Activated CD8-positive, alpha-beta memory T cell treated with anti-CD3 and anti-CD28 coated beads, Interleukin-2, amount 50 U/mL, for 1 hour (primary cell): Measurements from ENCODE around the gene TIMELESS.
A peak's percentile ranks its signal among the peaks of the same experiment; 100 is the strongest.
"Not testable (repeated sequence)": the region's sequence is repeated elsewhere in the genome, so short reads cannot be mapped to it uniquely, and the experiment has no call there.

Source experiments
- DNase-seq: peaks from one replicate; pipeline ENCODE4 v3.0.0-alpha.2; 2020; ENCODE audit errors: extremely low read depth

Gene TIMELESS, protein sequence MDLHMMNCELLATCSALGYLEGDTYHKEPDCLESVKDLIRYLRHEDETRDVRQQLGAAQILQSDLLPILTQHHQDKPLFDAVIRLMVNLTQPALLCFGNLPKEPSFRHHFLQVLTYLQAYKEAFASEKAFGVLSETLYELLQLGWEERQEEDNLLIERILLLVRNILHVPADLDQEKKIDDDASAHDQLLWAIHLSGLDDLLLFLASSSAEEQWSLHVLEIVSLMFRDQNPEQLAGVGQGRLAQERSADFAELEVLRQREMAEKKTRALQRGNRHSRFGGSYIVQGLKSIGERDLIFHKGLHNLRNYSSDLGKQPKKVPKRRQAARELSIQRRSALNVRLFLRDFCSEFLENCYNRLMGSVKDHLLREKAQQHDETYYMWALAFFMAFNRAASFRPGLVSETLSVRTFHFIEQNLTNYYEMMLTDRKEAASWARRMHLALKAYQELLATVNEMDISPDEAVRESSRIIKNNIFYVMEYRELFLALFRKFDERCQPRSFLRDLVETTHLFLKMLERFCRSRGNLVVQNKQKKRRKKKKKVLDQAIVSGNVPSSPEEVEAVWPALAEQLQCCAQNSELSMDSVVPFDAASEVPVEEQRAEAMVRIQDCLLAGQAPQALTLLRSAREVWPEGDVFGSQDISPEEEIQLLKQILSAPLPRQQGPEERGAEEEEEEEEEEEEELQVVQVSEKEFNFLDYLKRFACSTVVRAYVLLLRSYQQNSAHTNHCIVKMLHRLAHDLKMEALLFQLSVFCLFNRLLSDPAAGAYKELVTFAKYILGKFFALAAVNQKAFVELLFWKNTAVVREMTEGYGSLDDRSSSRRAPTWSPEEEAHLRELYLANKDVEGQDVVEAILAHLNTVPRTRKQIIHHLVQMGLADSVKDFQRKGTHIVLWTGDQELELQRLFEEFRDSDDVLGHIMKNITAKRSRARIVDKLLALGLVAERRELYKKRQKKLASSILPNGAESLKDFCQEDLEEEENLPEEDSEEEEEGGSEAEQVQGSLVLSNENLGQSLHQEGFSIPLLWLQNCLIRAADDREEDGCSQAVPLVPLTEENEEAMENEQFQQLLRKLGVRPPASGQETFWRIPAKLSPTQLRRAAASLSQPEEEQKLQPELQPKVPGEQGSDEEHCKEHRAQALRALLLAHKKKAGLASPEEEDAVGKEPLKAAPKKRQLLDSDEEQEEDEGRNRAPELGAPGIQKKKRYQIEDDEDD

GRCh38 chr12:56448860-56449621 is at the start of gene TIMELESS:
Gene TIMELESS, minus strand, starts transcription at chr12:56449426. Its CDS starts 15,256 bp downstream, at chr12:56434170.
- peak; percentile 56 for DNase-seq

- not testable (repeated sequence) for DNase-seq
Observed at GRCh38 chr12:56498126-56498902, 49.1 kb upstream of the TIMELESS start.

DNA sequence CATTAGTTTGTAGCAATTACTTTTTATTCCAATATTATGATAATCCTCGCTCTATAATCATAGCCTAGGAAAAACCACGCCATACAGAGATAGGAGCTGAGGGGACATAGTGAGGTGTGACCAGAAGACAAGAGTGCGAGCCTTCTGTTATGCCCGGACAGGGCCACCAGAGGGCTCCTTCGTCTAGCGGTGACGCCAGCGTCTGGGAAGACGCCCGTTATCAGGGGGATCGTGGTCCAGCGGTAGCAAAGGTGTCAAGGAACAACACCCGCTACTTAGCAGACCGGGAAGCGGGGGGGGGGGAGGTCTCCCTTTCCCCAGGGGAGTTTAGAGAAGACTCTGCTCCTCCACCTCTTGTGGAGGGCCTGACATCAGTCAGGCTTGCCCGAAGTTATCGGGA is 47.5 kb upstream of the TIMELESS start:
- DNase-seq: not testable (repeated sequence)

GRCh38 chr12:56494481-56494880 is 45.3 kb upstream of the TIMELESS start:
- not testable (repeated sequence) for DNase-seq

DNA sequence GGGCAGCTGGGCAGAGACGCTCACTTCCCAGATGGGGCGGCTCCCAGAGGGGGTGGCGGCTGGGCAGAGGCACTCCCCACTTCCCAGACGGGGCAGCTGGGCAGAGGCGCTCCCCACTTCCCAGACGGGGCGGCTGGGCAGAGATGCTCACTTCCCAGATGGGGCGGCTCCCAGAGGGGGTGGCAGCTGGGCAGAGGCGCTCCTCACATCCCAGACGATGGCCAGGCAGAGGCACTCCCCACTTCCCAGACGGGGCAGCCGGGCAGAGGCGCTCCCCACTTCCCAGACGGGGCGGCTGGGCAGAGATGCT is 44.8 kb upstream of the TIMELESS start:
- not testable (repeated sequence) for DNase-seq

DNA sequence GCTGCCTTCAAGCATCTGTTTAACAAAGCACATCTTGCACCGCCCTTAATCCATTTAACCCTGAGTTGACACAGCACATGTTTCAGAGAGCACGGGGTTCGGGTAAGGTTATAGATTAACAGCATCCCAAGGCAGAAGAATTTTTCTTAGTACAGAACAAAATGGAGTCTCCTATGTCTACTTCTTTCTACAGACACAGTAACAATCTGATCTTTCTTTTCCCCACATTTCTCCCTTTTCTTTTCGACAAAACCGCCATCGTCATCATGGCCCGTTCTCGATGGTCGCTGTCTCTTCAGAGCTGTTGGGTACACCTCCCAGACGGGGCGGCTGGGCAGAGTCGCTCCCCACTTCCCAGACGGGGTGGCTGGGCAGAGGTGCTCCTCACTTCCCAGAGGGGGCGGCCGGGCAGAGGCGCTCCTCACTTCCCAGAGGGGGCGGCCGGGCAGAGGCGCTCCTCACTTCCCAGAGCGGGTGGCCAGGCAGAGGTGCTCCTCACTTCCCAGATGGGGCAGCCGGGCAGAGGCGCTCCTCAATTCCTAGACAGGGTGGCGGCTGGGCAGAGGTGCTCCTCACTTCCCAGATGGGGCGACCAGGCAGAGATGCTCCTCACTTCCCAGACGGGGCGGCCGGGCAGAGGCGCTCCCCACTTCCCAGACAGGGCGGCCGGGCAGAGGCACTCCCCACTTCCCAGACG is 44.3 kb upstream of the TIMELESS start:
- not testable (repeated sequence) for DNase-seq

GRCh38 chr12:56490360-56490759 is 41.1 kb upstream of the TIMELESS start:
- DNase-seq: no peak

- peak; percentile 31 for DNase-seq
Observed at GRCh38 chr12:56488041-56488955, 39.1 kb upstream of the TIMELESS start, which contains the start of gene GLS2. Gene GLS2, minus strand, starts transcription at chr12:56488161. Its CDS starts 43 bp downstream, at chr12:56488118.

DNA sequence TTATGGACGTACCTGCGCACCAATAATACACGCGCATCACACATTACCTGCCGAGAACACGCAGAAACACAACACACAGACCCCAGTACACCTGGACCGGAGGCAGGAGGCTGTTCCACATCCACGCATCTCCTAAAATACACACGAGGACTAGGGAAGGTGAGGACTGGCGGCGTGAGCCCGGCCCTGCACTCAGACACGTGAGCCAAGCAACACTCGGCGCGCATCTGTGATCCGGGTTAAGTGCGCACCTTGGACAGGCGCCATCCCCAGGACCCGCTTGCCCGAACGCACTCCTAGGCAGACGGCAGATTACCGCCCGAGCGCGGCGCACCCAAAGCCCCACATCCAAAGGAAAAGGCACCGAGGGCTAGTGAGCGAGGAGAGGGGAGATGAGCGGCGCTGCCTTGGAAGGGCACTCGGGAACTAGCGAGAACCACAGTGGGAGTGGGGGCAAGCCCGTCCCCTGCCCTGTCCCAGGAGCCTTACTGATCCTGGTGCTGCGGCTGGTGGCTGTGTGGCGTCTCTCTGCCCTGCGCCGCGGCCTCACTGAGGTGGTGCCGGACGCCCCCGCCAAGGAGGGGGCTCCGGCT is 38.3 kb upstream of the TIMELESS start:
- DNase-seq: no peak

DNA sequence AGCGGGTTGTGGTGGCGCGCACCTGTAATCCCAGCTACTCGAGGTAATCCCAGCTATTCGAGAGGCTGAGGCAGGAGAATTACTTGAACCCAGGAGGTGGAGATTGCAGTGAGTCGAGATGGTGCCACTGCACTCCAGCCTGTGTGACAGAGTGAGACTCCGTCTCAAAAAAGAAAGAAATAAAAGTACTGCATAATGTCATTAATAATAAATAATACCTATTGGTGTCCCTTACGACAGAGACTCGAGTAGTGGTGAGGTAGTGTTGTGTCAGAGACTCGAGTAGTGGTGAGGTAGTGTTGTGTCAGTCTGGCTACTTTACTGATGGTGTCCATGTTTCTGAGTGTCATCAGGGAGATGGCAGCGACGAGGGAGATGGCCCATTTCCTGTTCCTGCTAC is 37.5 kb upstream of the TIMELESS start:
- no peak for DNase-seq

GRCh38 chr12:56484566-56484965 is 35.3 kb upstream of the TIMELESS start:
- DNase-seq: no peak

- no peak for DNase-seq
Observed at GRCh38 chr12:56479625-56480024, 30.4 kb upstream of the TIMELESS start.

DNA sequence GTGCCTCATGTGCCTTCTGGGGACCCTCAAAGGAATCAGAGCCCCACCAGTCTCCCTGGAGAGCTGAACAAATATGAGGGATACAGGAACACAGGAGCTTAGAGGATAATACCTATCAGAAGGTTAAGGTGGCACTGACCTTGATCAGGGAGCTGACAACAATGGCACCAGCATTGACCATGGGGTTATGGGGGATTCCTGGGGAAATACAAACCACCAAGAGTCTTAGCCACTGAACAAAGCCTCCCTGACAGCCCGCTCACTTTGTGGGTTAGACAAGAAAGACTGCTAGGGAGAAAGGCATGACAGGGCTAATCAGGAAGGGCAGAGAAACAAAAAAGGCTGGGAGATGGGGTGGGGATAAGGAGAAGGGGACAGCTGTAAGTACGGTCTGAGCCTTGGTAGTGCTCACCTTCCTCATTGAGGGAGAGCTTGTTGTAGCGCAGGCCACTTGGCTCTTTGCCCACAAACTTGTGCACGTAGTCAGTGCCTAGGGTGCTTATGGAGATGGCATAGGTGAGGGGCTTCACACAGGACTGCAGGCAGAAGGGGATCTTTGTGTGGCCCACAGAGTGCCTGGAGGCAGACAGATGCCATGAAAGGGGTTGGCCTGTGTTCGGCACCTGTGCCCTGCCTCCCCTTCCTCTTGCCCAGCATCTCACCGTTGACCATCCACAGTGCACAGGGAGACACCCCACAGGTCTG is 28.4 kb upstream of the TIMELESS start:
- no peak for DNase-seq

GRCh38 chr12:56476972-56477432 is 27.8 kb upstream of the TIMELESS start:
- DNase-seq: no peak

DNA sequence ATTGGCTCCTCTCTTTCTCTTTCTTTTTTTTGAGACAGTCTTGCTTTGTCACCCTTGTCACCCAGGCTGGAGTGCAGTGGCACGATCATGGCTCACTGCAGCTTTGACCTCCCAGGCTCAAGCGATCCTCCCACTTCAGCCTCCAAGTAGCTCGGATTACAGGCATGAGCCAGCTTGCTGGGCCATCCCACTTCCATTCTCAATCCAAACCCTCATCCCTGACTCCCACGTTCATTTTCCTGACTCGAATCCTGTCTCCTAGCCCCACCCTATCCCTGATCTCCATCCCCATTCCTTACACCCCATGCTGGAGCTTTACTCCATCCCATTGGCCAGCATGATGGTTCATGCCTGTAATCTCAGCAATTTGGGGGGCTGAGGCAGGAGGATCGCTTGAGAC is 26.9 kb upstream of the TIMELESS start:
- DNase-seq: no peak

DNA sequence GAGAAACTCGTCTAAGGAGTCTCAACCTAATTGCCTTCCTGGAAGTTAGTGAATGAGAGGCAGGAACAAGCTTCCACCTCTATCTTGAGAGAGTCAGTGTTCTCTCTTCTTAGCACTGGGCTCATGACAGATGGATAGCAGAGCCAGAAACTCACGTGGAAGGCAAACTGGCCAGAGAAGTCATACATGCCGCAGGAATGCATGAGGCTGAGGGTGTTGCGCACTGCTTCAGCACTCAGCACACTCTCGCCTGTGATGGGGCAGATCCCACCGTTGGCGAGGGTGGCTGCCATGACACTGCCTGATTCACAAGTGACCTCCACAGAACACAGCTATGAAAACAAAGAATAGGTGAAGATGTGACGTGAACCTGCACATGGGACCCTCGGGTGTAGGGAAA is 25.2 kb upstream of the TIMELESS start:
- no peak for DNase-seq
